HG03095 (cell line): ENCODE results near the gene OGFR.

Experiments
- ATAC-seq: cut with Tn5 transposase; IDR thresholded peaks from one replicate; pipeline ENCODE4 v1.9.1; 2021; ENCODE audit warnings: moderate library complexity; ENCODE audit not compliant: unreplicated experiment

OGFR gene

GRCh38 chr20:62799459-62799858 lies 5.2 kb upstream of the OGFR start:
- no peak for ATAC-seq

- no peak for ATAC-seq
Observed at GRCh38 chr20:62799873-62800272, 4.8 kb upstream of the OGFR start.

- no peak for ATAC-seq
Observed at GRCh38 chr20:62800314-62801259, 4.0 kb upstream of the OGFR start.

- ATAC-seq: no peak
Observed at GRCh38 chr20:62801284-62802010, 3.2 kb upstream of the OGFR start.

GRCh38 chr20:62802026-62802712 lies 2.5 kb upstream of the OGFR start:
- ATAC-seq: no peak

- no peak for ATAC-seq
Observed at GRCh38 chr20:62804021-62804626, 511 bp upstream of the OGFR start.

- ATAC-seq: no peak
Observed at GRCh38 chr20:62805155-62805710, 598 bp downstream of the OGFR start.

- ATAC-seq: no peak
Observed at GRCh38 chr20:62805711-62806382, 1.2 kb downstream of the OGFR start.

- ATAC-seq: no peak
Observed at GRCh38 chr20:62806383-62807050, 1.9 kb downstream of the OGFR start.

GRCh38 chr20:62807444-62808210 lies 3.0 kb downstream of the OGFR start:
- ATAC-seq: no peak

- no peak for ATAC-seq
Observed at GRCh38 chr20:62808211-62808865, 3.7 kb downstream of the OGFR start.

GRCh38 chr20:62809530-62810428 lies 5.1 kb downstream of the OGFR start:
- no peak for ATAC-seq

- no peak for ATAC-seq
Observed at GRCh38 chr20:62811320-62811719, 6.7 kb downstream of the OGFR start.

- no peak for ATAC-seq
Observed at GRCh38 chr20:62811720-62812119, 7.1 kb downstream of the OGFR start.

GRCh38 chr20:62812181-62812906 lies 7.7 kb downstream of the OGFR start:
- no peak for ATAC-seq

GRCh38 chr20:62812907-62813200 lies 8.2 kb downstream of the OGFR start:
- no peak for ATAC-seq

GRCh38 chr20:62813588-62813987 lies 9.0 kb downstream of the OGFR start:
- ATAC-seq: no peak
